Activated CD8-positive, alpha-beta memory T cell treated with anti-CD3 and anti-CD28 coated beads, Interleukin-2, amount 50 U/mL, for 1 hour (primary cell): ENCODE results near the gene HARBI1.

Experiments
- DNase-seq: peaks from one replicate; pipeline ENCODE4 v3.0.0-alpha.2; 2020; ENCODE audit errors: extremely low read depth

HARBI1 gene

GRCh38 chr11:46617134-46617971 is at the start of gene HARBI1, which contains the start of gene ATG13:
TSS of gene HARBI1 (minus strand) at chr11:46617227. CDS start at chr11:46616237, 990 bp downstream.
TSS of gene ATG13 (plus strand) at chr11:46617553. CDS start at chr11:46644292, 26,739 bp downstream.
- peak; percentile 71 for DNase-seq

- no peak for DNase-seq
Measured at GRCh38 chr11:46666516-46666915, 49.5 kb upstream of the HARBI1 start.

GRCh38 chr11:46665356-46665755 is 48.3 kb upstream of the HARBI1 start:
- no peak for DNase-seq

GRCh38 chr11:46664612-46665011 is 47.6 kb upstream of the HARBI1 start:
- DNase-seq = no peak

GRCh38 chr11:46663277-46663940 is 46.4 kb upstream of the HARBI1 start:
- no peak for DNase-seq

- no peak for DNase-seq
Measured at GRCh38 chr11:46662366-46662765, 45.3 kb upstream of the HARBI1 start.

- DNase-seq = no peak
Measured at GRCh38 chr11:46661836-46662235, 44.8 kb upstream of the HARBI1 start.

GRCh38 chr11:46659908-46660307 is 42.9 kb upstream of the HARBI1 start:
- no peak for DNase-seq

GRCh38 chr11:46658259-46658658 is 41.2 kb upstream of the HARBI1 start:
- no peak for DNase-seq

GRCh38 chr11:46657186-46657585 is 40.2 kb upstream of the HARBI1 start:
- no peak for DNase-seq

- no peak for DNase-seq
Measured at GRCh38 chr11:46655631-46656030, 38.6 kb upstream of the HARBI1 start.

- no peak for DNase-seq
Measured at GRCh38 chr11:46649180-46649738, 32.2 kb upstream of the HARBI1 start.

- no peak for DNase-seq
Measured at GRCh38 chr11:46643986-46644385, 27.0 kb upstream of the HARBI1 start.

- no peak for DNase-seq
Measured at GRCh38 chr11:46643531-46643930, 26.5 kb upstream of the HARBI1 start.

- DNase-seq = no peak
Measured at GRCh38 chr11:46642627-46643335, 25.8 kb upstream of the HARBI1 start.

- DNase-seq = no peak
Measured at GRCh38 chr11:46641639-46642038, 24.6 kb upstream of the HARBI1 start.

GRCh38 chr11:46640036-46640788 is 23.2 kb upstream of the HARBI1 start:
- no peak for DNase-seq

GRCh38 chr11:46639197-46639839 is 22.3 kb upstream of the HARBI1 start:
- DNase-seq = no peak

- DNase-seq = no peak
Measured at GRCh38 chr11:46637546-46637945, 20.5 kb upstream of the HARBI1 start.

- DNase-seq = no peak
Measured at GRCh38 chr11:46635557-46636139, 18.6 kb upstream of the HARBI1 start.
